GM20431 (cell line): ENCODE data around the gene WASF1.
"Not testable (repeated sequence)": the region's sequence is repeated elsewhere in the genome, so short reads cannot be mapped to it uniquely, and the experiment has no call there.

Experiments
- in situ Hi-C: fragments of 300-500 bp; cut with MseI, MboI; formaldehyde crosslinking; loops from one replicate; pipeline ENCODE4 v1.15.0; 2020; ENCODE audit warnings: low sequenced_read_pairs; ENCODE audit not compliant: unreplicated experiment

WASF1 gene

DNA sequence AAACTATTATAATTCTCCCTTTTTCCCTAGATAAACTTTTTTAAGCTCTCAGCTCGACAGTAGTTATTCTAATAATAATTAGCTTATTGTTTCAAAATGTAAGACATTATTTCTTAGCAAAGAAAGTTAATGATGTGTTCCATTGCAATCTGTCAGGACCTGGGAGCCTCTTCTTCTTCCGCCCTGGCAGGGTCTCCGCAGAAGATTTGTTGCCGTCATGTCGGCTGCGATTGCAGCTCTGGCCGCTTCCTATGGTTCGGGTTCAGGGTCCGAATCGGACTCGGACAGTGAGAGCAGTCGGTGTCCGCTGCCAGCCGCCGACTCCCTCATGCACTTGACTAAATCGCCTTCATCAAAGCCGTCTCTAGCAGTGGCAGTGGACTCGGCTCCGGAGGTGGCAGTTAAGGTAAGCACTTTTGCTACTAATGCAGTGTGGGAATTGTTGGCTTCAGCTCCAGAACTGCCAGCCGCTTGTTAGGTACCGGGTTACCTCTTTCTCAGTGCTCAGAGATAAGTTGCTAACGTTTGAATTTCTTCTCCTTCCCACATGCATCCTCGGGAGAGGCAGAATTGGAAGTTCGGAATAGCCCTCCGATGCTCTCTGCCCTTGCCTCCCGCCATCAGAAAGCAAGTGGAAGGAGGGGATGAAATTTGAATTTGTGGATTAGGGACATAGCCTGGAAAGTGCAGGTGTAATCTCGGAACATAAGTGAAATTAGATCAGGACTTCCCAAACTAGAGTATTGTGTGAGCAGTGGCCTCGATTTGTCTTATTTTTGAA is 948 bp upstream of the WASF1 start, which contains the start of gene CDC40:
TSS of gene CDC40 (plus strand) at position 200 of the 781 bp plus-strand sequence. CDS start at position 218, 18 bp downstream.
- in situ Hi-C loops = loop anchor here (25.0 kb wide), 1 partner anchor 207 kb away; no protein-coding TSS in a partner anchor

DNA sequence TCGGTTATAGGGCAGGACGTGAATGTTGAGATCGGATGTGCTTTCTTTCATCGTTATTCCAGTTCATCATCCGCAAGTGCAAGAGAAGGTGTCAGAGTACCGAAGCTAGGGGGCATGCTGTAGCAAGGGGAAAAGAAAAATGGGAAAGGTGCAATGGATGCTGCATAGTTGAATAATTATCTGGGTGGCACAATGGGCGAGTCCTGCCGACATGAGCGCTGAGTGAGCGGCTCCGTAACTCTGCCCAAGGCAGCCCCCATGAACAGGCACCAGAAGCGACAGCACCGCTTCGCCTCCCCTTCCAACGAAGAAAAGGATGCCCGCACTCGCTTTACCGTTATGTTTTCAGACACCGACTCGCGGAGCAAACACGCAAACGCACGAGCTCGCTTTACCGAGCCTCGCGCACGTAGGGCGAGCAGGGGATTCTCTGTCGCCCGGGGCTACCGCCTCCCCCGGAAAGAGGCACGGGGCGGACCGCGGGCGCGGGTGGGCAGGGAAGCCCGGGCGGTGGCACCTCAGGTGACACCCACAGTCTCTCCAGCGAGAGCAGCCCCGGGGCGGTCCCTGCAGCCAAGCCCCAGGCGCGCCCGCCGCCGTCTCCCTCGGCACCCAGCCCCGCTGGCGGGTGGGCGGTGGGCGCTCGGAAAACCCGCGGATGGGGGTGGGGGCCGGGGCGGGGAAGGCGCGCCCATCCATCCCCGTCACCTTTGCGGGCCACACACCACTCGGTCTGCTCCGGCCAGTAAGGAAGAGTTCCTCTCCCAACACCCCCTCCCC is 654 bp downstream of the WASF1 start:
- in situ Hi-C loops = loop anchor here (25.0 kb wide), 1 partner anchor 208 kb away; no protein-coding TSS in a partner anchor

DNA sequence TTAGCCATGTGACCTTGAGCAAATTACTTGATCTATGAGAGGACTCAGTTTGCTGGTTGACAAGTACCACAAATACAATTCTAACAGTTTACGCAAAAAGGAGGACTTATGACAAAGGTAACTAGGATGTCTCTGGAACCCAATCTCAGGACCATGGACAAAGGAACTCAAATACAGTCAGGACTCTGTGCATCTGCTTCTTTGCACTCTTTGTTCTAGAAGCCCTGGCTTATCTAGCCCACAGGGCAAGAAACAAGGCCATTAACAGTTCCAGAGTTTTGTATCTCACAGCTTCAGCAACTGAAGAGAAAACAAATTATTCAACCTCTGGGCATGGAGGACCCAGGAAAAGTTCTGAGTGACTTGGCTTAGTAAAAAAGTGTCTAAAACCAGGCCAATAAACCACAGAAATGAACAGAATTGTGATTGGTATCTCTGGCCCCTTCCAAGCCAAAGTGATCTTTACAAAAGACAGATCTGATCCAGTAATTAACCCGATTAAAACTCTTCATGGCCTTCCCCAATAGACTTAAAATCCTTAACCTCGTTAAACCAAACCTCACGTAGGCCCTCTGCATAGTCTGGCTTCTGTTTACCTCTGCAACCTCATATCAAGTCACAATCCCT is 5.9 kb downstream of the WASF1 start:
- in situ Hi-C loops = no loop called here

DNA sequence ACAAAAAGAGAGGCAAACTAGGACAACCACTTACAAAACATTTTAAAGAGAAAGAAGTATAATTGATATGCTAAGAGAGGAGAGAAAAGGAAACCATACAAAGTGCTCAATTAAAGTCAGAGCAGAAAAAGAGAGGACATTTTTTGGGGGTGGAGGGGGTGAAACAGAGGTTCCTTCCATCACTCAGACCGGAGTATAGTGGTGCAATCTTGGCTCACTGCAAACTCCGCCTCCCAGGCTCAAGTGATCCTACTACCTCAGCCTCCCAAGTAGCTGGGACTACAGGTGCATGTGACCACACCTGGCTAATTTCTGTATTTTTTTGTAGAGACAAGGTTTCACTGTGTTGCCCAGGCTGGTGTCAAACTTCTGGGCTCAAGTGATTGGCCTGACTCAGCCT is 9.4 kb downstream of the WASF1 start:
- in situ Hi-C loops = no loop called here

DNA sequence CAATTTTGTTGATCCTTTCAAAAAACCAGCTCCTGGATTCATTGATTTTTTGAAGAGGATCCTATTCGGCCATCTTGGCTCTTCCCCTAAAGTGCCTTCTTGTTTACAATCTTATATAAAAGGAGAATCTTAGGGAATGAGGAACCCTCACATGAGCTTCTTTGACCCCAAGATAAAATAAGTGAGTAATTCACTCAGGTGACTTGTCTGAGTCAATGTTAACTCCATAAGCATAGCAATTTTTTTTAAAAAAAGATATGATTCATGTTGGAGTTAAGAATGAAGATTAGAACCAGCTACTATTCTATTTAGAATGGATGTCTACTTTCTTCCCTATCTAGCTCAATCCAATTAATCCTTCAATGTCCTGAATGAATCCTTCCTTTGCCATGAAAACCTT is 21.0 kb downstream of the WASF1 start:
- in situ Hi-C loops = no loop called here

DNA sequence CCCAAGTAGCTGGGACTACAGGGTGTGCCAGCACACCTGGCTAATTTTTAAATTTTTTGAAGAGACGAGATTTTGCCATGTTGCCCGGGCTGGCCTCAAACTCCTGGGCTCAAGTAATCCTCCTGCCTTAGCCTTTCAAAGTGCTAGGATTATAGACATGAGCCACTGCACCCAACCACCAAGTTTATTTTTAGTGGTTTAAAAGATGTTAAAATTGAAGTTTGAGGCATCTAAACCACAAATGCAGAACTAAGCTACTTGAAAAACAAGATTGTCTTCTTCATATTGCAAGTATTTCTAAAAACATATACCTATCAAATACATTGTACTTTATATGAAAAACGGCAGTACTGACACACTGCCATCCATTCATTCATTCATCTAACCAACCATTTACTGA is 31.6 kb downstream of the WASF1 start:
- in situ Hi-C loops = no loop called here

DNA sequence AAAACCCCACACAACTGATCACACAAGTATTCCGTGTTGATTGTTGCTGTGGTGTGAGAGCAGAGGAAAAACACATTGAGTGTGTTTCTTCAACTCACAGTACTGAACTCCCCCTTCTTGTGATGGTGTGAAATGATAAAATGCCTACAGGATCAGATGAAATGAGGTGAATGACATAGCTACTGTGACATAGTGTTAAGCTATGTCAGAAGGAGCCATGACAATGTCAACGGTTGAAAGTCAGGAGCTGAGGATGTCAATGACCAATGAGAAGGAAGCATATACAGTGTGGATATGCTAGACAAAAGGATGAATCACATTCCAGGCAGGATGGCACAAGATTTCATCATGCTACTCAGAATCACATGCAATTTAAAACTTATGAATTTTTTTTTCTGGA is 38.8 kb downstream of the WASF1 start:
- in situ Hi-C loops = no loop called here

DNA sequence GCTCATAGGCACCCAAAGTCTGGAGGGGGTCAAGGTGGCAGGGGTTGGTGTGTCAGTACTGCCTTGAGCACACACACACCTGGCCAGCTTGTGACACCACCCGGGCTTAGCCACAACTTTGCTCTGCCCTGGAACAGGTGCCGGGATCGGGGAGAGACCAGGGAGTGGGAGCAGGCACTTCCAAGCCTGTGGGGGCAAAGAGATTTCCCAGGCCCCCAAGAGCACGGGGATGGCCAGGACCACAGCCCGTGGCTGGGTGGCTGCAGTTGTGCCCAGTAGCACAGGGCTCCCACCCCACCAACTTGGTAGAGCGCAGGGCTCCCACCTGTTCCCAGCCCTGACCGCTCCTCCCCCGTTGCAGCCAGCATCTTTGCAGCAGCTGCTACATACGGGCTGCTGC is 40.4 kb downstream of the WASF1 start:
- in situ Hi-C loops = no loop called here

DNA sequence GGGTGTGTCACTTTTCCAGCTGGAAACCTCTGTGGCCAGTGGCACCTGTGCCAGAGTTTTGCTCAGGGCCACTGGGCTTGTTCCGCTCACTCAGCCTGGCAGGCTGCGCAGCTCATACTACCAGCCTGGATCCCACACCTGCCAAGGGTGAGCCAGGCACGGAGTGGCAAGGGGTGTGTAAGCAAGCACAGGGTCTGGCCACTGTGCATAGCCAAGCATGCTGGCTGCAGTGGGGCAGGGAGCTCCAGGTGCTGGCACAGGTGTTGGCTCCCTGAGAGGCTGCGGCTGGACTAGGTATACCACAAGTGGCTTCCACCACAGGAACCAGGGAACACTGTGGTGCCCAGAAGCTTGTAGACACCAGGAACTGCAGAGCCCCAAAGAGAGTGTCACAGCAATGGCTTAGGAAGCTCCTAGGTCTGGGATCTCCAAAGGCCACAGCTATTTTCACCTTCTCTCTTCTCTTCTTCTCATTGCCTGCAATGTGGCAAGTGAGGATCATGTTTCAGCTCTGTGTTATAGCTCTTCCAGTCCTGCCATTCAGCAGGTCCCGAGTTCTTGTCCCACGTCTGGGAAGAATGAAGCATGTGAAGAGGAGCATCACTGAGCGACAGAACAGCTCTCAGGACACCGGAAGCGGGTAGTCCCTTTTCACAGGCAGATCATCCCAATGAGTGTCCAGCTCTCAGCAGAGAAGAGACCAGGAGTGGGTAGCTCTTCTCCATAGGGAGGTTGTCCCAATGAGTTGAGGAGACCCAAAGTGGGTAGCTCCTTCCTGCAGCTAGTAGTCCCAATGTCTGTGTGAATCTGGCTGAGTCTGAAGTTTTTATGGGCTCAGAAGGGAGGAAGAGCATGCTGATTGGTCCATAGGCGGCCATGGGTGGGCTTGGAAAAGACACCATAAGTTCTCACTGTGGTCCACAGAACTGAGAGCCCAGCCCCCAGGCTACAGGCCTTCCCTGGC is 41.3 kb downstream of the WASF1 start:
- in situ Hi-C loops = no loop called here

DNA sequence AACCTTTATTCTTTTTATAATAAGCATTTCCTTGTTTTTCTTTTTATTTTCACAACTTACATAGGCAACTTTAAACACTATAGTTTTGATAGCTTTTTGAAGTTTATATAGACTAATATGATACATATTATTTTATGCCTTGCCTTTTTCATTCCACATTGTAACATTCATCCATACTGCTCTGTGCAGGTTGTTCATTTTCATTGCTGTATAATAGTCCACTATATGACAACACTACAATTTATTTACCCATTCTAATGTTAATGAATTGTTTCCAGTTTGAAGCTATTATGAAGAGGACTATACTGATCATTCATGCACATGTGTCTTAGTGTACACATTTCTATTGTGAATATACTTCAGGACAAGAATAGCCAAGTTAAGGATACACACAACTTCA is 49.1 kb downstream of the WASF1 start:
- in situ Hi-C loops = no loop called here

DNA sequence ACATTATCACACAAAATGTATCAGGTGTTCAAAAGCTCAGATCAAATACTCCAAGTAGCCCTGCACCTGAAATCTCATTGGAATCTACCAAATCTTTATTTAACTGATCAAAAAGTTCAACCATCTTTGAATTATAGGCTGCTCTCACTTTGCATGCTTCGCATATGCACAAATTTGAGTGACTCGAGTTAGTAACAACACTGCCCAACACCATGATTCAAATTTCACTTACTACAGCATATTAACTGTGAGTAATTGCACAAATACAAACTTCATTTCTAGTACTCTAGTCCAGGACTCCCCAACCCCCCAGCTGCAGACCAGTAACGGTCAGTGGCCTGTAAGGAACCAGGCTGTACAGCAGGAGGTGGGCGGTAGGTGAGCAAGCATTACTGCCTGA is 51.1 kb downstream of the WASF1 start:
- in situ Hi-C loops = no loop called here

DNA sequence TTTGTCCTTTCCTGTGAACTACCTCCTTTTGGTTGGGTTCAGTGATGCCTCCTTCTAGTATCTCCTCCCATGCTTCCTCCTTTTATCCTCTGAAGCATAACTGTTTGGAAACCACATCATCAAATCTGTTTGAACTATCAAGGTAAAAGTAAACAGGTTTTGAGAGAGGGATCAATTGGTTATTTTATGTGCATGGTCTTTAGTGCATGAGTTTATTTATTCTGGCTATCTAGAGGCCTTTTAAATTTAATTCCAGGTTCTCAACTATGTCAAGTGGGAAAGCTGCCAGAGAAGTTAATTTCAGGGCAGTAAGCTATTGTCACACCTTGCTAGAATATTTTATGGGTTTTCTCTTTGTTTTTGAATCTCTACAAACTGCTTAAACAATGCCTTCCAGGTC is 54.1 kb downstream of the WASF1 start:
- in situ Hi-C loops = no loop called here

DNA sequence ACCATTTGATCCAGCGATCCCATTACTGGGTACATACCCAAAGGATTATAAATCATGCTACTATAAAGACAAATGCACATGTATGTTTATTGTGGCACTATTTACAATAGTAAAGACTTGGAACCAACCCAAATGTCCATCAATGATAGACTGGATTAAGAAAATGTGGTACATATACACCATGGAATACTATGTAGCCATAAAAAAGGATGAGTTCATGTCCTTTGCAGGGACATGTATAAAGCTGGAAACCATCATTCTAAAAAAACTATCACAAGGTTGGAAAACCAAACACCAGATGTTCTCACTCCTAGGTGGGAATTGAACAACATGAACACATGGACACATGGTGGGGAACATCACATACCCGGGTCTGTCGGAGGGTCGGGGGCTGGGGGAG is 57.8 kb downstream of the WASF1 start:
- in situ Hi-C loops = not testable (repeated sequence)

DNA sequence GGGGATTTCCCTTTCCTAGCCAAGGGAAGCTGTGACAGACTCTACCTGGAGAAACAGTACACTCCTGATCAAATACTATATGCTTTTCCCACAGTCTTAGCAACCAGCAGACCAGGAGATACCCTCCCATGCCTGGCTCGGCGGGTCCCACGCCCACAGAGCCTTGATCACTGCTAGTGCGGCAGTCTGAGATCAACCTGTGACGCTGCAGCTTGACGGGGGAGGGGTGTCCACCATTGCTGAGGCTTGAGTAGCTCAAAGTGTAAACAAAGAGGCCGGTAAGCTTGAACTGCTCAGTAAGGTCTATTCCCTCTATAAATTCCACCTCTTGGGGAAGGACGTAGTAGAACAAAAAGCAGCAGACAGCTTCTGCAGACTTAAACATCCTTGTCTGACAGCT is 63.2 kb downstream of the WASF1 start:
- in situ Hi-C loops = no loop called here

DNA sequence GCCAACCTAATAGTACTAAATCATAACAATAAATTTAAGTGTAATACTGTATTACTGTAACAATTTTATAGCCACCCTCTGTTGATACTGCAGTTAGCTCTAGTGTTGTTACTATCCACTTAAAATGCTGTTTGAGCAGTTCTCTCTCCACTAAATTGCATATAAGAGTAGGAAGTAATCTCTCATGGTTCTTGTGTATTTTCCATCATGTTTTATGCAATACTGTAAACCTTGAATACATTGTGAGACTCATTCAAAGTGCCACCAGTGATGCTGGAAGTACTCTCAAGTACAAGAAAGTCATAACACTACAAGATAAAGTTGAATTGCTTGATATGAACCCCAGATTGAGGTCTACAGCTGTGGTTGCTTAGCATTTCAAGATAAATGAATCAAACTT is 65.5 kb downstream of the WASF1 start:
- in situ Hi-C loops = no loop called here

DNA sequence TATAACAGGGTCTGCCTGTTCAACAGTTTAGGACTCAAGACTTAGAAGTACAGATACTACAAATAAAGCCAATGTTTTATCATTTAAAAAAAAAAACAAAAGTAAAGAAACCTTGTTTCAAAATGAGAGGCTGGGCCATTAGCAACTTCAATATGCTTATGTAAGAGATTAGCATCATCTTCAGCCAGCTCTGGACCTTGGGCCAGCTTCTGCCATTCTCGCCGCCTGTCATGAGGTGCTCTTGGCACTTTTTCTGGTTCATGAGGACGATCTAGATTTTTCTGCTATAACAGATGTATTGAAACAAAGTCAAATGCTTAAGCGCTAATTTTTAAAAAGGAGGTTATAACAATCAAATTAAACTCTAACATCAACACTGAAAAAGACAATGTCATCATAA is 74.2 kb downstream of the WASF1 start:
- in situ Hi-C loops = no loop called here

DNA sequence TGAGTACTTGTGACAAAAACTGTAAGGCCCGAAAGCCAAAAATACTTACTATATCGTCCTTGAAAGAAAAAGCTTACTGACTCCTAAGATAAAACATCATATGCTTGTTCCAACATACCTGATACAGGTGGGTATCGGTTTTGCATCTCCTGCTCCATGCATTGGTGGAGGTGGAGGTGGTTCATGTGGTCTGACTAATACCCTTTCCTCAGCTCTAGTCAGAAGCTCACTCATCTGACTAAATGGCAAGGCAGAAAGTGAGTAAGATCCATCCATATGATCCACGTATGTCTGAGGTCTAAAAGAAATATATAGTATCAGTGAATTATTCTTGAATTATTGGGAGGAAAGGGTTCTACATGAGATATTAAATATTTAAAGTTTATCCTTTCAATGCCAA is 76.2 kb downstream of the WASF1 start:
- in situ Hi-C loops = no loop called here

DNA sequence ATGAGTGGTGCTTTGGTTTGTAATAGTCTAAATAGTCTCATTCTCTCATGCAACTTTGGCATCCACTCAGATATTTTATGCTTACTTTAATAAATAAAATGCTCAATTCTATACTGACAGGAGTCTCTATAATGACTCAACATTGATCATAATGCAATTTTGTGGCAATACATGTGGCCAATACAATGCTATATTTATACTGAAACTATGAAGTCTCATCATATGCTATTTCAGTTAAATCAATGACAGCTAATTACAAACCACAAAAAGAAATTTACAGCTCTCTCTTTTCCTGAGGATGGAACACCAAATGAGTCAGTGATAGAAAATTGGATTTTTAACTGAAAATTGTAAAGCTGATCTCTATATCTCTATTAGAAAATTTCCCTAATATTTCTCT is 77.1 kb downstream of the WASF1 start:
- in situ Hi-C loops = no loop called here

DNA sequence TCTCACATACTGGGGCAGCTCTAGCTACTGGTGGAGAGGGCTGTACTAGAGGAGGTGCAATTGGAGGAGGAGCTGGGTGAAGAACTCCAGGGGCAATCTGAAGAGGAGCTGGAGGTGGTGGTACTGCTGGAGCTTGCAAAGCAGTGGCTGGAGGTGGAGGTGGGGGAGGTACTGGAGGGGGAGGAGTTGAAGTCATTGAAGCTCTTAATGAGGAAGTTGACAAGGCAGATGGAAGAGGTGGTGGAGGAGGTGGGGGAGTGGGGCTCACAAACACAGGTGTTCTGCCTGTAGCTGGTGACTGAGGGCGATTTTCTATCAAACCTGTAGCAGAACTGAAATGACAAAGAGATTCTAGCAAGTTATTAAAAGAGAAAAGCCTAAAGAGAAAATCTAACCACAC is 77.6 kb downstream of the WASF1 start:
- in situ Hi-C loops = no loop called here
